Stimulated activated CD4-positive, alpha-beta T cell treated with anti-CD3 and anti-CD28 coated beads, Interleukin-12 subunit alpha, Interleukin-12 subunit beta, amount 100 ng/mL, for 4 hours (primary cell): Measurements from ENCODE around the gene HEYL.
"Not testable (repeated sequence)": the region's sequence is repeated elsewhere in the genome, so short reads cannot be mapped to it uniquely, and the experiment has no call there.

Experiments
- DNase-seq: peaks from one replicate; pipeline ENCODE4 v3.0.0-alpha.2; 2020

Gene HEYL

GRCh38 chr1:39635205-39635870 is 4.1 kb downstream of the HEYL start:
- DNase-seq: no peak

GRCh38 chr1:39633422-39633821 is 6.0 kb downstream of the HEYL start:
- no peak for DNase-seq

- DNase-seq: no peak
Measured at GRCh38 chr1:39632682-39633417, 6.6 kb downstream of the HEYL start.

- DNase-seq: no peak
Measured at GRCh38 chr1:39632323-39632681, 7.1 kb downstream of the HEYL start.

GRCh38 chr1:39631361-39632322 is 7.8 kb downstream of the HEYL start:
- DNase-seq: no peak

- DNase-seq: no peak
Measured at GRCh38 chr1:39628807-39629350, 10.6 kb downstream of the HEYL start.

GRCh38 chr1:39626646-39627045 is 12.8 kb downstream of the HEYL start:
- DNase-seq: no peak

- no peak for DNase-seq
Measured at GRCh38 chr1:39625462-39626273, 13.8 kb downstream of the HEYL start.

GRCh38 chr1:39625009-39625408 is 14.4 kb downstream of the HEYL start:
- DNase-seq: no peak

- DNase-seq: no peak
Measured at GRCh38 chr1:39623053-39623452, 16.4 kb downstream of the HEYL start.

- DNase-seq: no peak
Measured at GRCh38 chr1:39622427-39622826, 17.0 kb downstream of the HEYL start.

- no peak for DNase-seq
Measured at GRCh38 chr1:39620659-39621165, 18.7 kb downstream of the HEYL start.

- DNase-seq: no peak
Measured at GRCh38 chr1:39617488-39618049, 21.9 kb downstream of the HEYL start.

GRCh38 chr1:39615086-39615673 is 24.3 kb downstream of the HEYL start:
- DNase-seq: no peak

- no peak for DNase-seq
Measured at GRCh38 chr1:39614488-39614887, 25.0 kb downstream of the HEYL start.

GRCh38 chr1:39613250-39613649 is 26.2 kb downstream of the HEYL start:
- DNase-seq: no peak

- peak; percentile 77 for DNase-seq
Measured at GRCh38 chr1:39609618-39610331, 29.7 kb downstream of the HEYL start.

- no peak for DNase-seq
Measured at GRCh38 chr1:39608921-39609320, 30.5 kb downstream of the HEYL start.

- DNase-seq: not testable (repeated sequence)
Measured at GRCh38 chr1:39603677-39604076, 35.8 kb downstream of the HEYL start.

- not testable (repeated sequence) for DNase-seq
Measured at GRCh38 chr1:39601667-39602255, 37.7 kb downstream of the HEYL start.
